Suprapubic skin (tissue), 4 donors: ENCODE measurements around the gene ESAM. TPM values are rescaled to one million over a fixed set of nuclear protein-coding genes. Genes with fewer than 3 reads are reported as not detected.

ENCODE experiments used
- DNase-seq, 2 donors: peaks; one replicate each; pipeline ENCODE4 v3.0.0-alpha.2; 2019; ENCODE audit warnings: low spot score in 2 of 2
- H3K27ac ChIP-seq: fragments of 200-600 bp; sonication (generic); one replicate; pipeline ENCODE4 v1.5.1; 2019
- H3K27me3 ChIP-seq: fragments of 200-600 bp; sonication (generic); one replicate; pipeline ENCODE4 v1.5.1; 2019
- H3K36me3 ChIP-seq: fragments of 200-600 bp; sonication (generic); one replicate; pipeline ENCODE4 v1.5.1; 2019
- H3K4me1 ChIP-seq: fragments of 200-600 bp; sonication (generic); one replicate; pipeline ENCODE4 v1.5.1; 2019
- H3K4me3 ChIP-seq: fragments of 200-600 bp; sonication (generic); one replicate; pipeline ENCODE4 v1.5.1; 2019; ENCODE audit warnings: mild to moderate bottlenecking
- H3K9me3 ChIP-seq: fragments of 200-600 bp; sonication (generic); one replicate; pipeline ENCODE4 v1.5.1; 2019
- EP300 ChIP-seq: sonication (generic); formaldehyde crosslinking; IDR thresholded peaks from one replicate; pipeline ENCODE4 v1.6.1; 2017; ENCODE audit warnings: antibody characterized with exemption
- POLR2A ChIP-seq, 2 donors: fragments of 450-650 bp; IDR thresholded peaks; one replicate each; pipeline ENCODE4 v1.6.1; 2017; ENCODE audit warnings: antibody characterized with exemption in 2 of 2, mild to moderate bottlenecking in 2 of 2, moderate library complexity in 2 of 2
- POLR2AphosphoS5 ChIP-seq, 3 donors: sonication (generic); formaldehyde crosslinking; IDR thresholded peaks; one replicate each; pipeline ENCODE4 v1.6.1; 2017; ENCODE audit warnings: antibody characterized with exemption in 3 of 3
- WGBS: methylation state at CpG from one replicate; pipeline ENCODE4 v1.1.5; 2018; 5-methylcytosine and 5-hydroxymethylcytosine counted together
- total RNA-seq, 4 donors: library from RNA; depleted of rRNA; stranded (reverse); fragments of >200 nt; gene quantifications; one replicate each; pipeline ENCODE4 v1.1.0, GENCODE V29; 2016
- TF ChIP-seq, protein P1 (sequence below), 2 donors: fragments of 200-600 bp in 1 of 2; fragments of 450-650 bp in 1 of 2; sonication (generic) in 1 of 2; IDR thresholded peaks; one replicate each; pipeline ENCODE4 v1.5.1; 2016 to 2019; ENCODE audit warnings: antibody characterized with exemption in 2 of 2, mild to moderate bottlenecking in 1 of 2, moderate library complexity in 1 of 2

ESAM gene
- total RNA-seq, 4 donors from 2014 or later, result 11.0 to 26.5 (median 15.6) TPM

DNA sequence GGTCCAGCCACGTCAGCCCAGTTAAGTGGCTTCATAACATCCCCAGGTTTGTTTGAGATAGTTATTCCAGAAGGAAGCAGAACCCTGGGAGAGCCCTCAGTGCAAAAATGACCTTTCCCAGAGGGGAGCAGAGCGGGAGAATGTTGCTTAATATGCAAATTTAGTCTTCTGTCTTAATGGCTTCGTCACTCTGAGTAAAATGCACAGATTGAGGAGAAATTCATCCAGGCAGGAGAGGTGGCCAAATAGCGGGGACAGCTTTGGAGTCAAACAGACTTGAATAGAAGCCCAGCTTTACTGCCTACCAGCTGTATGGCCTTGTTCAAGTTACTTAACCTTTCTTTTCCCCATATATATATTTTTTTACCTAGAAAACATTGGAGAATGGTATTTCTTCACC, 34.6 kb downstream of the ESAM start:
- 73% methylated on average over 4 of the region's 4 CpGs for WGBS
- TF ChIP-seq, protein P1, sequence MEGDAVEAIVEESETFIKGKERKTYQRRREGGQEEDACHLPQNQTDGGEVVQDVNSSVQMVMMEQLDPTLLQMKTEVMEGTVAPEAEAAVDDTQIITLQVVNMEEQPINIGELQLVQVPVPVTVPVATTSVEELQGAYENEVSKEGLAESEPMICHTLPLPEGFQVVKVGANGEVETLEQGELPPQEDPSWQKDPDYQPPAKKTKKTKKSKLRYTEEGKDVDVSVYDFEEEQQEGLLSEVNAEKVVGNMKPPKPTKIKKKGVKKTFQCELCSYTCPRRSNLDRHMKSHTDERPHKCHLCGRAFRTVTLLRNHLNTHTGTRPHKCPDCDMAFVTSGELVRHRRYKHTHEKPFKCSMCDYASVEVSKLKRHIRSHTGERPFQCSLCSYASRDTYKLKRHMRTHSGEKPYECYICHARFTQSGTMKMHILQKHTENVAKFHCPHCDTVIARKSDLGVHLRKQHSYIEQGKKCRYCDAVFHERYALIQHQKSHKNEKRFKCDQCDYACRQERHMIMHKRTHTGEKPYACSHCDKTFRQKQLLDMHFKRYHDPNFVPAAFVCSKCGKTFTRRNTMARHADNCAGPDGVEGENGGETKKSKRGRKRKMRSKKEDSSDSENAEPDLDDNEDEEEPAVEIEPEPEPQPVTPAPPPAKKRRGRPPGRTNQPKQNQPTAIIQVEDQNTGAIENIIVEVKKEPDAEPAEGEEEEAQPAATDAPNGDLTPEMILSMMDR (IDR thresholded peaks at IDR 0.05), result no peak
- no peak for TF ChIP-seq EP300
- TF ChIP-seq POLR2A (IDR thresholded peaks at IDR 0.05), result no peak
- no peak for TF ChIP-seq POLR2AphosphoS5 (IDR thresholded peaks at IDR 0.05)
- no peak for DNase-seq
- Histone ChIP-seq H3K4me1 (peaks cover 7% of the 10 kb centered on the region), H3K27me3 (peaks cover 45% of the 10 kb centered on the region), H3K36me3 (no peaks in the 10 kb centered on the region), H3K4me3 (no peak overlapping the region), H3K27ac (no peak overlapping the region), H3K9me3 (no peaks in the 10 kb centered on the region)

- no peak overlapping the region for H3K27ac ChIP-seq
Observed at GRCh38 chr11:124725719-124726105, 36.4 kb downstream of the ESAM start.

GRCh38 chr11:124724979-124725718, 36.9 kb downstream of the ESAM start:
- Histone ChIP-seq H3K27me3 (peaks cover 63% of the 10 kb centered on the region), H3K4me3 (no peak overlapping the region), H3K4me1 (peaks cover 9% of the 10 kb centered on the region), H3K27ac (no peak overlapping the region), H3K9me3 (no peaks in the 10 kb centered on the region), H3K36me3 (no peaks in the 10 kb centered on the region)
- no peak for DNase-seq
- TF ChIP-seq POLR2A (IDR thresholded peaks at IDR 0.05) (no peak), EP300 (no peak), POLR2AphosphoS5 (IDR thresholded peaks at IDR 0.05) (no peak)
- TF ChIP-seq, protein P1 (IDR thresholded peaks at IDR 0.05), result no peak
- WGBS, result 28% methylated on average over 14 of the region's 14 CpGs

More at GRCh38 chr11:124725719-124726105, 36.4 kb downstream of the ESAM start:
- TF ChIP-seq POLR2AphosphoS5 (IDR thresholded peaks at IDR 0.05), result no peak
- no peak for TF ChIP-seq EP300
- TF ChIP-seq, protein P1 (IDR thresholded peaks at IDR 0.05), result no peak
- no peak for TF ChIP-seq POLR2A (IDR thresholded peaks at IDR 0.05)
- H3K4me1 ChIP-seq, result peaks cover 9% of the 10 kb centered on the region
- no peak overlapping the region for H3K4me3 ChIP-seq
- no peaks in the 10 kb centered on the region for H3K36me3 ChIP-seq
- H3K27me3 ChIP-seq, result peaks cover 62% of the 10 kb centered on the region
- DNase-seq, result no peak
- no peaks in the 10 kb centered on the region for H3K9me3 ChIP-seq
- WGBS, result 29% methylated on average over 6 of the region's 6 CpGs

DNA sequence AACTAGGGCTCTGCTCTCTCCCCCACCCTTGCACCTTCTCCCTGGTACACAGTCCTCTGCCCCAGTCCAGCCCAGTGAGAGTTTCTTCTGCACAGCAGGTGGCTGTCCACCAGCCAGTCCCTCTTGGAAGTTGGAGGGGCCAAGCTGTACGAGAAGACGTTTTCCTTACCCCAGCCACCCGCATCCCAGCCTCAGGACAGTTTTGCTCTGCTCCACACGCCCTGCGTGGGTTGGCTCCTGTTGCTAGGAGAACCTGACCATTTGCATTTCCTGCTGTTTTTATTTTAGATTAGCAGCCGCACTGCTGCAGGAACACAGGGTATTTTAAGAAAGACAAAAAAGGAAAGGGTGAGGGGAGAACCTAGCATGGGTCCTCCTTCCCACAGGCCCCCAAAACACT, 39.9 kb downstream of the ESAM start:
- WGBS, result 38% methylated on average over 6 of the region's 6 CpGs
- H3K9me3 ChIP-seq, result no peaks in the 10 kb centered on the region
- TF ChIP-seq POLR2AphosphoS5 (IDR thresholded peaks at IDR 0.05) (no peak), POLR2A (IDR thresholded peaks at IDR 0.05) (no peak), EP300 (no peak)
- TF ChIP-seq, protein P1 (IDR thresholded peaks at IDR 0.05), result no peak
- no peaks in the 10 kb centered on the region for H3K36me3 ChIP-seq
- H3K27me3 ChIP-seq, result peaks cover 85% of the 10 kb centered on the region
- peaks cover 26% of the 10 kb centered on the region for H3K4me1 ChIP-seq
- DNase-seq, result no peak
- H3K4me3 ChIP-seq, result no peak overlapping the region
- no peak overlapping the region for H3K27ac ChIP-seq

- peaks cover 76% of the 10 kb centered on the region for H3K27me3 ChIP-seq
- no peak overlapping the region for H3K27ac ChIP-seq
- H3K9me3 ChIP-seq, result no peaks in the 10 kb centered on the region
- 36% methylated on average over 2 of the region's 2 CpGs for WGBS
- H3K4me1 ChIP-seq, result peaks cover 19% of the 10 kb centered on the region
- H3K36me3 ChIP-seq, result no peaks in the 10 kb centered on the region
- DNase-seq, result no peak
- H3K4me3 ChIP-seq, result no peak overlapping the region
- TF ChIP-seq POLR2AphosphoS5 (IDR thresholded peaks at IDR 0.05) (no peak), EP300 (no peak), POLR2A (IDR thresholded peaks at IDR 0.05) (no peak)
- TF ChIP-seq, protein P1 (IDR thresholded peaks at IDR 0.05), result no peak
Observed at GRCh38 chr11:124719534-124719933, 42.6 kb downstream of the ESAM start.
